Right hindlimb (tissue), 1 donor: Measurements from ENCODE around the gene NFKB1.

Source experiments
- DNase-seq: peaks from one replicate; pipeline ENCODE4 v3.0.0-alpha.2; 2018

The NFKB1 gene

GRCh38 chr4:102572452-102572851, 71.3 kb downstream of the NFKB1 start:
- no peak for DNase-seq

GRCh38 chr4:102574317-102574716, 73.2 kb downstream of the NFKB1 start:
- DNase-seq = no peak

- DNase-seq = no peak
Measured at GRCh38 chr4:102575369-102576129, 74.4 kb downstream of the NFKB1 start.

- no peak for DNase-seq
Measured at GRCh38 chr4:102578270-102578669, 77.1 kb downstream of the NFKB1 start.

GRCh38 chr4:102578819-102579218, 77.7 kb downstream of the NFKB1 start:
- DNase-seq = no peak

- DNase-seq = no peak
Measured at GRCh38 chr4:102579794-102580462, 78.8 kb downstream of the NFKB1 start.

- no peak for DNase-seq
Measured at GRCh38 chr4:102580463-102580842, 79.3 kb downstream of the NFKB1 start.

GRCh38 chr4:102584091-102584490, 82.9 kb downstream of the NFKB1 start:
- DNase-seq = no peak

- no peak for DNase-seq
Measured at GRCh38 chr4:102585329-102585728, 84.2 kb downstream of the NFKB1 start.

GRCh38 chr4:102586002-102586643, 85.0 kb downstream of the NFKB1 start:
- DNase-seq = no peak

- no peak for DNase-seq
Measured at GRCh38 chr4:102586644-102587021, 85.5 kb downstream of the NFKB1 start.

- DNase-seq = no peak
Measured at GRCh38 chr4:102589743-102590142, 88.6 kb downstream of the NFKB1 start.

- no peak for DNase-seq
Measured at GRCh38 chr4:102592256-102592655, 91.1 kb downstream of the NFKB1 start.

GRCh38 chr4:102593147-102593546, 92.0 kb downstream of the NFKB1 start:
- no peak for DNase-seq

- DNase-seq = no peak
Measured at GRCh38 chr4:102594000-102594399, 92.8 kb downstream of the NFKB1 start.

GRCh38 chr4:102596532-102596931, 95.4 kb downstream of the NFKB1 start:
- no peak for DNase-seq

- no peak for DNase-seq
Measured at GRCh38 chr4:102598086-102598761, 97.1 kb downstream of the NFKB1 start.

- DNase-seq = no peak
Measured at GRCh38 chr4:102598762-102599374, 97.7 kb downstream of the NFKB1 start.

- no peak for DNase-seq
Measured at GRCh38 chr4:102599455-102599854, 98.3 kb downstream of the NFKB1 start.

- DNase-seq = no peak
Measured at GRCh38 chr4:102599886-102600285, 98.7 kb downstream of the NFKB1 start.

- no peak for DNase-seq
Measured at GRCh38 chr4:102600689-102601088, 99.5 kb downstream of the NFKB1 start.

GRCh38 chr4:102601586-102602227, 100.5 kb downstream of the NFKB1 start:
- no peak for DNase-seq
